NCI-H748 (cell line): Measurements from ENCODE around the gene ZXDA.

Experiments used
- DNase-seq: peaks from one replicate; lab custom pipeline; 2025; ENCODE audit not compliant: unreplicated experiment; lab: John Stamatoyannopoulos, UW

ZXDA gene

GRCh38 chrX:57899064-57899463 lies 11.2 kb downstream of the ZXDA start:
- DNase-seq: no peak

GRCh38 chrX:57871463-57871862 lies 38.8 kb downstream of the ZXDA start:
- DNase-seq: no peak
